ENCODE measurements around the gene PABPC5.

PABPC5 gene

GRCh38 chrX:91434351-91435168, at the start of gene PABPC5:
Gene PABPC5, plus strand, starts transcription at chrX:91434839. Its CDS starts 739 bp downstream, at chrX:91435578.
- no peak for DNase-seq

GRCh38 chrX:91389026-91389425, 45.6 kb upstream of the PABPC5 start:
- no peak for DNase-seq

- no peak for DNase-seq
These were observed 19.9 kb upstream of the PABPC5 start for GRCh38 chrX:91414713-91415112.

- DNase-seq = no peak
These were observed 756 bp downstream of the PABPC5 start for GRCh38 chrX:91435395-91435794.
